Neural cell (in vitro differentiated cells): Measurements from ENCODE around the gene RET. TPM values are rescaled to one million over a fixed set of nuclear protein-coding genes. Genes with fewer than 3 reads are reported as not detected.

Source experiments
- H2AFZ ChIP-seq: fragments of 200-600, 300-800 bp; sonication (generic), shearing (Covaris generic); 2 replicates; pipeline ENCODE4 v1.6.0; 2014; ENCODE audit warnings: low read depth, mild to moderate bottlenecking, antibody characterized with exemption, low read length, moderate library complexity
- H3F3A ChIP-seq: fragments of 200-600 bp; shearing (Covaris generic); 2 replicates; pipeline ENCODE4 v1.6.1; 2016; ENCODE audit warnings: mild to moderate bottlenecking, moderate library complexity, mixed read lengths, antibody characterized with exemption, low read length; ENCODE audit not compliant: insufficient read depth, poor library complexity, severe bottlenecking
- H3K27ac ChIP-seq: fragments of 200-600, 300-800 bp; sonication (generic), shearing (Covaris generic); 2 replicates; pipeline ENCODE4 v1.5.1; 2014; ENCODE audit warnings: mild to moderate bottlenecking, low read length, moderate library complexity
- H3K27me3 ChIP-seq: fragments of 300-800, 200-600 bp; sonication (generic), shearing (Covaris generic); 2 replicates; pipeline ENCODE4 v1.6.0; 2014; ENCODE audit warnings: mild to moderate bottlenecking, low read depth, low read length, moderate library complexity; ENCODE audit not compliant: insufficient read depth
- H3K36me3 ChIP-seq: fragments of 300-800, 200-600 bp; sonication (generic), shearing (Covaris generic); 2 replicates; pipeline ENCODE4 v1.5.1; 2014; ENCODE audit warnings: mild to moderate bottlenecking, antibody characterized with exemption, low read length, moderate library complexity; ENCODE audit not compliant: insufficient read depth
- H3K4me2 ChIP-seq: fragments of 300-800, 200-600 bp; sonication (generic), shearing (Covaris generic); 2 replicates; pipeline ENCODE4 v1.6.0; 2014; ENCODE audit warnings: mild to moderate bottlenecking, low read length
- H3K4me3 ChIP-seq: fragments of 300-800, 200-600 bp; sonication (generic), shearing (Covaris generic); 2 replicates; pipeline ENCODE4 v1.5.1; 2014; ENCODE audit warnings: mild to moderate bottlenecking, low read length, moderate library complexity
- H3K79me2 ChIP-seq: fragments of 200-600 bp; shearing (Covaris generic); replicated peaks from 2 replicates; pipeline ENCODE4 v1.6.0; 2014; ENCODE audit warnings: mild to moderate bottlenecking, low read length, moderate library complexity; ENCODE audit not compliant: insufficient read depth
- H3K9ac ChIP-seq: fragments of 300-800, 200-600 bp; sonication (generic), shearing (Covaris generic); 2 replicates; pipeline ENCODE4 v1.6.1; 2016; ENCODE audit warnings: mild to moderate bottlenecking, low read length, mixed read lengths
- H3K9me2 ChIP-seq: fragments of 200-600 bp; shearing (Covaris generic); 2 replicates; pipeline ENCODE4 v1.6.1; 2016; ENCODE audit warnings: mild to moderate bottlenecking, low read length, mixed read lengths; ENCODE audit not compliant: insufficient read depth
- H3K9me3 ChIP-seq: fragments of 200-600, 300-800 bp; sonication (generic), shearing (Covaris generic); 2 replicates; pipeline ENCODE4 v1.6.1; 2016; ENCODE audit warnings: mild to moderate bottlenecking, mixed run types, low read length, moderate library complexity, mixed read lengths
- H4K20me1 ChIP-seq: fragments of 200-600 bp; shearing (Covaris generic); 2 replicates; pipeline ENCODE4 v1.6.1; 2016; ENCODE audit warnings: mild to moderate bottlenecking, mixed run types; ENCODE audit not compliant: insufficient read depth
- CTCF ChIP-seq: fragments of 450-650 bp; IDR thresholded peaks from 2 replicates; pipeline ENCODE4 v1.5.1; 2014; ENCODE audit warnings: antibody characterized with exemption, mild to moderate bottlenecking, moderate library complexity; ENCODE audit not compliant: poor library complexity, severe bottlenecking
- EP300 ChIP-seq: fragments of 450-650 bp; conservative IDR thresholded peaks from 2 replicates; pipeline ENCODE4 v1.6.1; 2014; ENCODE audit warnings: antibody characterized with exemption, mild to moderate bottlenecking, moderate library complexity; ENCODE audit not compliant: poor library complexity, severe bottlenecking
- EZH2 ChIP-seq: fragments of 200-600, 300-800 bp; shearing (Covaris generic), sonication (generic); IDR thresholded peaks from 2 replicates; pipeline ENCODE4 v1.6.1; 2014; ENCODE audit warnings: antibody characterized with exemption, low read length, borderline replicate concordance, mild to moderate bottlenecking; ENCODE audit not compliant: insufficient read depth, poor library complexity, severe bottlenecking
- MXI1 ChIP-seq: fragments of 450-650 bp; conservative IDR thresholded peaks from 2 replicates; pipeline ENCODE4 v1.6.1; 2014; ENCODE audit warnings: antibody characterized with exemption, mild to moderate bottlenecking; ENCODE audit not compliant: poor library complexity, severe bottlenecking
- POLR2AphosphoS5 ChIP-seq: IDR thresholded peaks from 2 replicates; pipeline ENCODE4 v1.6.1; 2012
- RAD21 ChIP-seq: fragments of 450-650 bp; conservative IDR thresholded peaks from 2 replicates; pipeline ENCODE4 v1.6.1; 2014; ENCODE audit warnings: antibody characterized with exemption, mild to moderate bottlenecking, moderate library complexity
- REST ChIP-seq: IDR thresholded peaks from 2 replicates; pipeline ENCODE4 v1.6.1; 2012; ENCODE audit warnings: borderline replicate concordance
- SMC3 ChIP-seq: fragments of 450-650 bp; conservative IDR thresholded peaks from 2 replicates; pipeline ENCODE4 v1.6.1; 2014; ENCODE audit warnings: antibody characterized with exemption, mild to moderate bottlenecking, moderate library complexity; ENCODE audit not compliant: poor library complexity
- TAF1 ChIP-seq: IDR thresholded peaks from 2 replicates; pipeline ENCODE4 v1.6.1; 2012; ENCODE audit warnings: low read depth
- polyA plus RNA-seq: library from polyadenylated mRNA; depleted of rRNA; stranded (reverse); fragments of >200 nt; gene quantifications from 2 replicates; pipeline ENCODE4 v1.2.3, GENCODE V29; 2014

Gene RET
- polyA plus RNA-seq, 1 donor from 2014 or later, result 1.7 TPM

GRCh38 chr10:43160046-43160920 is 83.4 kb downstream of the RET start:
- no peak overlapping the region for H3K4me2 ChIP-seq
- H3K79me2 ChIP-seq, result peaks cover 11% of the 10 kb centered on the region

GRCh38 chr10:43160921-43161255 is 84.0 kb downstream of the RET start:
- Histone ChIP-seq H2AFZ (no peak overlapping the region), H3K4me2 (no peak overlapping the region), H3K9me3 (no peaks in the 10 kb centered on the region), H3F3A (no peaks in the 10 kb centered on the region), H3K9me2 (no peaks in the 10 kb centered on the region), H3K27me3 (no peaks in the 10 kb centered on the region), H3K36me3 (peaks cover 5% of the 10 kb centered on the region), H3K79me2 (peaks cover 6% of the 10 kb centered on the region), H3K4me3 (no peak overlapping the region), H3K27ac (no peak overlapping the region), H4K20me1 (no peaks in the 10 kb centered on the region), H3K9ac (no peak overlapping the region)
- TF ChIP-seq CTCF (no peak), RAD21 (no peak), EZH2 (no peak), TAF1 (no peak)

More at GRCh38 chr10:43160046-43160920, 83.4 kb downstream of the RET start:
- H3F3A ChIP-seq, result no peaks in the 10 kb centered on the region
- no peak overlapping the region for H3K27ac ChIP-seq
- peaks cover 5% of the 10 kb centered on the region for H3K36me3 ChIP-seq
- no peaks in the 10 kb centered on the region for H3K9me3 ChIP-seq
- H2AFZ ChIP-seq, result no peak overlapping the region
- no peaks in the 10 kb centered on the region for H3K27me3 ChIP-seq
- no peak for TF ChIP-seq SMC3
- no peak for TF ChIP-seq CTCF
- no peak for TF ChIP-seq EZH2
- TF ChIP-seq POLR2AphosphoS5, result no peak
- TF ChIP-seq RAD21, result no peak
- TF ChIP-seq EP300, result no peak
- no peak for TF ChIP-seq TAF1
- TF ChIP-seq REST, result no peak
- TF ChIP-seq MXI1, result no peak
- H3K4me3 ChIP-seq, result no peak overlapping the region
- H3K9me2 ChIP-seq, result no peaks in the 10 kb centered on the region
- H4K20me1 ChIP-seq, result no peaks in the 10 kb centered on the region
- H3K9ac ChIP-seq, result no peak overlapping the region
